GM12878 (cell line): ENCODE measurements around the gene C17orf78.

ENCODE experiments used
- CTCF ChIP-seq, 3 experiments: IDR thresholded peaks in 2 of 3; conservative IDR thresholded peaks in 1 of 3; 2 replicates each; pipeline ENCODE4 v1.5.1; 2011; ENCODE audit warnings: low read depth in 3 of 3, low read length in 3 of 3, mild to moderate bottlenecking in 3 of 3, control low read depth in 2 of 3, moderate library complexity in 2 of 3, inconsistent platforms in 1 of 3, mixed read lengths in 1 of 3; ENCODE audit not compliant: control insufficient read depth in 2 of 3, insufficient read depth in 1 of 3; ENCODE audit errors: extremely low read depth in 1 of 3
- EGR1 ChIP-seq, 2 experiments: IDR thresholded peaks; 1 replicate in 1 of 2; 2 replicates in 1 of 2; pipeline ENCODE4 v1.6.1; 2011 to 2012; ENCODE audit warnings: low read depth in 2 of 2, low read length in 2 of 2, borderline replicate concordance in 1 of 2, mild to moderate bottlenecking in 1 of 2, moderate library complexity in 1 of 2
- EP300 ChIP-seq, 2 experiments: fragments of 150-350 bp in 1 of 2; IDR thresholded peaks; 2 replicates each; pipeline ENCODE4 v1.6.1; 2011 to 2012; ENCODE audit warnings: low read depth in 2 of 2, low read length in 2 of 2, borderline replicate concordance in 1 of 2, improper control_type of control experiment in 1 of 2, inconsistent platforms in 1 of 2; ENCODE audit not compliant: control insufficient read depth in 1 of 2
- MAX ChIP-seq: IDR thresholded peaks from 2 replicates; pipeline ENCODE4 v1.6.1; 2012; ENCODE audit warnings: low read depth, low read length, improper control_type of control experiment
- NBN ChIP-seq: fragments of 450-650 bp; IDR thresholded peaks from 2 replicates; pipeline ENCODE4 v1.6.1; 2016
- POLR2AphosphoS5 ChIP-seq: IDR thresholded peaks from 2 replicates; pipeline ENCODE4 v1.6.1; 2011; ENCODE audit warnings: mild to moderate bottlenecking, low read length, inconsistent platforms
- TF ChIP-seq, protein P1 (sequence below): IDR thresholded peaks from 2 replicates; pipeline ENCODE4 v1.6.1; 2012; ENCODE audit warnings: low read depth, low read length, improper control_type of control experiment

- TF ChIP-seq, protein P1, sequence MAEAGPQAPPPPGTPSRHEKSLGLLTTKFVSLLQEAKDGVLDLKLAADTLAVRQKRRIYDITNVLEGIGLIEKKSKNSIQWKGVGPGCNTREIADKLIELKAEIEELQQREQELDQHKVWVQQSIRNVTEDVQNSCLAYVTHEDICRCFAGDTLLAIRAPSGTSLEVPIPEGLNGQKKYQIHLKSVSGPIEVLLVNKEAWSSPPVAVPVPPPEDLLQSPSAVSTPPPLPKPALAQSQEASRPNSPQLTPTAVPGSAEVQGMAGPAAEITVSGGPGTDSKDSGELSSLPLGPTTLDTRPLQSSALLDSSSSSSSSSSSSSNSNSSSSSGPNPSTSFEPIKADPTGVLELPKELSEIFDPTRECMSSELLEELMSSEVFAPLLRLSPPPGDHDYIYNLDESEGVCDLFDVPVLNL, result no peak
- TF ChIP-seq CTCF (IDR thresholded peaks at IDR 0.05 in 2 of 3, conservative IDR thresholded peaks at IDR 0.05 in 1 of 3; ENCODE audit: control insufficient read depth in 2 of 3, extremely low read depth in 1 of 3, insufficient read depth in 1 of 3, low read depth in 3 of 3, low read length in 3 of 3) (no peak), NBN (no peak), POLR2AphosphoS5 (no peak), MAX (no peak), EP300 (IDR thresholded peaks at IDR 0.05; ENCODE audit: borderline replicate concordance in 1 of 2, control insufficient read depth in 1 of 2, low read depth in 2 of 2, low read length in 2 of 2) (no peak), EGR1 (IDR thresholded peaks at IDR 0.05; ENCODE audit: borderline replicate concordance in 1 of 2, low read depth in 2 of 2, low read length in 2 of 2) (no peak)
Observed at GRCh38 chr17:37386462-37386861, 10.7 kb downstream of the C17orf78 start.
